ENCODE results near the gene AGPS. TPM values are rescaled to one million over a fixed set of nuclear protein-coding genes. Genes with fewer than 3 reads are reported as not detected.
"Not testable (repeated sequence)": the region's sequence is repeated elsewhere in the genome, so short reads cannot be mapped to it uniquely, and the experiment has no call there.

The AGPS gene
- total and polyA plus RNA-seq, 2 donors (not counting 1 experiment from before 2014, with no cell fraction given), result 2.2 to 25.5 TPM

- H3K4me1 Mint-ChIP-seq; intact Hi-C loops (cut with micrococcal nuclease); DNase-seq; H2AFZ ChIP-seq (ENCODE audit: insufficient read depth, low read depth, low read length, poor library complexity, severe bottlenecking); H3K4me3 ChIP-seq (ENCODE audit: control extremely low read depth in 1 of 5, extremely low read depth in 1 of 5, insufficient read depth in 1 of 5, low read depth in 2 of 5, low read length in 4 of 5); H3K4me3 Mint-ChIP-seq; H3K79me2 ChIP-seq (ENCODE audit: control insufficient read depth, insufficient read depth, low read length); CTCF ChIA-PET; H3K27me3 ChIP-seq (replicated peaks in 1 of 4; ENCODE audit: control extremely low read depth in 1 of 4, control insufficient read depth in 3 of 4, insufficient read depth in 4 of 4, low read length in 3 of 4); H3K9me3 ChIP-seq (ENCODE audit: control extremely low read depth in 1 of 3, control insufficient read depth in 2 of 3, insufficient read depth in 1 of 3, low read length in 2 of 3); H3K27ac ChIP-seq (ENCODE audit: low read length in 2 of 2); H3K27ac Mint-ChIP-seq; H3K4me1 ChIP-seq (ENCODE audit: control insufficient read depth in 2 of 2, insufficient read depth in 2 of 2, low read length in 2 of 2); H3K36me3 ChIP-seq (replicated peaks in 1 of 2; ENCODE audit: control extremely low read depth in 1 of 2, control insufficient read depth in 1 of 2, extremely low read depth in 1 of 2, insufficient read depth in 2 of 2, low read length in 1 of 2); H3K27me3 Mint-ChIP-seq; H4K20me1 ChIP-seq (ENCODE audit: control insufficient read depth, insufficient read depth, low read length, poor library complexity, severe bottlenecking); H3K9me3 Mint-ChIP-seq (ENCODE audit: insufficient read depth); ATAC-seq (ENCODE audit: low read depth); H3K4me2 ChIP-seq (replicated peaks; ENCODE audit: low read depth, low read length, poor library complexity, severe bottlenecking); H3K9ac ChIP-seq (ENCODE audit: low read length): not testable (repeated sequence)
- POLR2A ChIA-PET, result interaction anchor here (0.6 kb wide), 1 partner anchor 21 kb away, joined by 4 read pairs; no protein-coding TSS in a partner anchor
- WGBS (ENCODE audit: insufficient coverage), result no CpG with 5 or more reads among the region's 1 CpG
Observed at GRCh38 chr2:177368023-177368422, 24.6 kb upstream of the AGPS start.

GRCh38 chr2:177379354-177379753 is 13.2 kb upstream of the AGPS start:
- no peaks in the 10 kb centered on the region for H3K9me3 ChIP-seq (ENCODE audit: control extremely low read depth in 1 of 3, control insufficient read depth in 2 of 3, insufficient read depth in 1 of 3, low read length in 2 of 3)
- no peak overlapping the region for H3K4me3 Mint-ChIP-seq
- no peak for ATAC-seq (ENCODE audit: low read depth)
- no peaks in the 10 kb centered on the region for H3K9me3 Mint-ChIP-seq (ENCODE audit: insufficient read depth)
- intact Hi-C loops (cut with micrococcal nuclease), result no loop called here
- no peaks in the 10 kb centered on the region for H3K36me3 ChIP-seq (replicated peaks in 1 of 2; ENCODE audit: control extremely low read depth in 1 of 2, control insufficient read depth in 1 of 2, extremely low read depth in 1 of 2, insufficient read depth in 2 of 2, low read length in 1 of 2)
- H3K27me3 ChIP-seq (replicated peaks in 1 of 4; ENCODE audit: control extremely low read depth in 1 of 4, control insufficient read depth in 3 of 4, insufficient read depth in 4 of 4, low read length in 3 of 4), result no peaks in the 10 kb centered on the region
- H3K79me2 ChIP-seq (ENCODE audit: control insufficient read depth, insufficient read depth, low read length), result no peaks in the 10 kb centered on the region
- no peaks in the 10 kb centered on the region for H3K4me1 Mint-ChIP-seq
- H3K4me1 ChIP-seq (ENCODE audit: control insufficient read depth in 2 of 2, insufficient read depth in 2 of 2, low read length in 2 of 2), result no peaks in the 10 kb centered on the region
- H4K20me1 ChIP-seq (ENCODE audit: control insufficient read depth, insufficient read depth, low read length, poor library complexity, severe bottlenecking), result no peaks in the 10 kb centered on the region
- H3K9ac ChIP-seq (ENCODE audit: low read length), result no peak overlapping the region
- ChIA-PET CTCF (no interaction called here), POLR2A (no interaction called here)
- no peaks in the 10 kb centered on the region for H3K27me3 Mint-ChIP-seq
- no peak overlapping the region for H3K4me3 ChIP-seq (ENCODE audit: control extremely low read depth in 1 of 5, extremely low read depth in 1 of 5, insufficient read depth in 1 of 5, low read depth in 2 of 5, low read length in 4 of 5)
- 95% methylated on average over 3 of the region's 4 CpGs for WGBS (ENCODE audit: insufficient coverage)
- H3K27ac Mint-ChIP-seq, result no peak overlapping the region
- no peak overlapping the region for H2AFZ ChIP-seq (ENCODE audit: insufficient read depth, low read depth, low read length, poor library complexity, severe bottlenecking)
- no peak for TF ChIP-seq CTCF (IDR thresholded peaks at IDR 0.05)
- no peak for TF ChIP-seq EZH2 (IDR thresholded peaks at IDR 0.05; ENCODE audit: borderline replicate concordance, insufficient read depth, low read depth, low read length, poor library complexity, severe bottlenecking)
- no peak overlapping the region for H3K27ac ChIP-seq (ENCODE audit: low read length in 2 of 2)
- DNase-seq, result no peak
- H3K4me2 ChIP-seq (replicated peaks; ENCODE audit: low read depth, low read length, poor library complexity, severe bottlenecking), result no peak overlapping the region

All from B cell (primary cell).